ENCODE measurements around the gene ARHGAP24.

DNA sequence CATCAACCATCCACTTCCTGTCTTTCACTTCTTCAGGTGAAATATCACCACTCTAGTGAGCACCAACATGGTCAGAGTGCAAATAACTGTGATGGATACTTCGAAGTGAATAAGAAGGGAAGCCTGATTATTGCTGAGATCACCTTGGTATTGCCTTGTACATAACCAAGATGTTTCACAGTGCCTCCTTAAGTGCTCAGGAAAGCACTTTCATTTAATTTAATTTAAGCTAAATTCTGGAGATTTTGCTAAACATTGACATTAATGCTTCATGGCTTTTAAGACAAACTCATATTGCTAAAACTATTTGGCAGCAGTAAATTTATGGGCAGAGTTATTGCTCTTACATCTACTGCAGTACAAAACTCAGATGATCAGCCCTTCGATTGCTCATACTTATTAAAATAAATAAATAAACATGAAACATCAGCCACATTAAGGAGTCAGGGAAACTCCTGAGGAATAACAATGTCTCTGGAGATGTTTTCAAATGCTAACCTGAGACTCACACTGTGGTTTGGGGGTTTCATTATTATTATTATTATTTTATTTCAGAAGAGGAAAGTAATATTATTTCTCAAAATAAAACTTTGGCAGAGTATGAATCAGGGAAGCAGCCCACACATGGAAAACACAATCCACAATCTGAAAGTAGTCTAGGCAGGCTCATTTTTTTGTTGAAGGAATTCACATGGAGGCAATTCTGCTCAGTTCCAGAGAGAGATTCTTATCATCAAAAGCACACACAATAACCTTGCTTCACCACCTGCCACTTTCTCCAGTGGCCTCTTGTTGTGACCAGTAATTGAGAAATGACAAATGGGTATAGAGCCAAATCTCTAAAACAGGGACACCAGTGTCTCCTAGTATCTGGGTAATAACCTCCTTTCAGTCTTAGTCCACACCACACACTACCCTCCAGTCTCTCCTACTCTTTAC, 540.7 kb downstream of the ARHGAP24 start:
- TF ChIP-seq, protein P1, sequence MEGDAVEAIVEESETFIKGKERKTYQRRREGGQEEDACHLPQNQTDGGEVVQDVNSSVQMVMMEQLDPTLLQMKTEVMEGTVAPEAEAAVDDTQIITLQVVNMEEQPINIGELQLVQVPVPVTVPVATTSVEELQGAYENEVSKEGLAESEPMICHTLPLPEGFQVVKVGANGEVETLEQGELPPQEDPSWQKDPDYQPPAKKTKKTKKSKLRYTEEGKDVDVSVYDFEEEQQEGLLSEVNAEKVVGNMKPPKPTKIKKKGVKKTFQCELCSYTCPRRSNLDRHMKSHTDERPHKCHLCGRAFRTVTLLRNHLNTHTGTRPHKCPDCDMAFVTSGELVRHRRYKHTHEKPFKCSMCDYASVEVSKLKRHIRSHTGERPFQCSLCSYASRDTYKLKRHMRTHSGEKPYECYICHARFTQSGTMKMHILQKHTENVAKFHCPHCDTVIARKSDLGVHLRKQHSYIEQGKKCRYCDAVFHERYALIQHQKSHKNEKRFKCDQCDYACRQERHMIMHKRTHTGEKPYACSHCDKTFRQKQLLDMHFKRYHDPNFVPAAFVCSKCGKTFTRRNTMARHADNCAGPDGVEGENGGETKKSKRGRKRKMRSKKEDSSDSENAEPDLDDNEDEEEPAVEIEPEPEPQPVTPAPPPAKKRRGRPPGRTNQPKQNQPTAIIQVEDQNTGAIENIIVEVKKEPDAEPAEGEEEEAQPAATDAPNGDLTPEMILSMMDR (IDR thresholded peaks at IDR 0.05), result no peak
- no peak for TF ChIP-seq POLR2A (IDR thresholded peaks at IDR 0.05)
